Activated T-cell treated with anti-CD3 and anti-CD28 coated beads for 48 hours (primary cell): ENCODE results near the gene ADGRV1.
"Not testable (repeated sequence)": the region's sequence is repeated elsewhere in the genome, so short reads cannot be mapped to it uniquely, and the experiment has no call there.

Experiments
- DNase-seq: peaks from one replicate; pipeline ENCODE4 v3.0.0-alpha.2; 2020; ENCODE audit warnings: low read depth

ADGRV1 gene

GRCh38 chr5:90598293-90598692, 39.7 kb downstream of the ADGRV1 start:
- DNase-seq, result no peak

GRCh38 chr5:90600307-90600706, 41.7 kb downstream of the ADGRV1 start:
- not testable (repeated sequence) for DNase-seq

- DNase-seq, result no peak
Measured at GRCh38 chr5:90601468-90601867, 42.9 kb downstream of the ADGRV1 start.

- DNase-seq, result no peak
Measured at GRCh38 chr5:90602681-90603080, 44.1 kb downstream of the ADGRV1 start.

GRCh38 chr5:90606539-90606938, 47.9 kb downstream of the ADGRV1 start:
- DNase-seq, result no peak

GRCh38 chr5:90612919-90613318, 54.3 kb downstream of the ADGRV1 start:
- no peak for DNase-seq

GRCh38 chr5:90613459-90613858, 54.9 kb downstream of the ADGRV1 start:
- DNase-seq, result no peak

GRCh38 chr5:90613918-90614504, 55.4 kb downstream of the ADGRV1 start:
- no peak for DNase-seq

GRCh38 chr5:90615355-90615754, 56.8 kb downstream of the ADGRV1 start:
- DNase-seq, result no peak

- DNase-seq, result no peak
Measured at GRCh38 chr5:90618071-90618470, 59.5 kb downstream of the ADGRV1 start.

- not testable (repeated sequence) for DNase-seq
Measured at GRCh38 chr5:90619762-90620161, 61.2 kb downstream of the ADGRV1 start.

GRCh38 chr5:90621848-90622247, 63.3 kb downstream of the ADGRV1 start:
- no peak for DNase-seq

GRCh38 chr5:90626493-90626892, 67.9 kb downstream of the ADGRV1 start:
- DNase-seq, result no peak

GRCh38 chr5:90628492-90628891, 69.9 kb downstream of the ADGRV1 start:
- no peak for DNase-seq

GRCh38 chr5:90632791-90633190, 74.2 kb downstream of the ADGRV1 start:
- DNase-seq, result no peak

- DNase-seq, result no peak
Measured at GRCh38 chr5:90636948-90637347, 78.4 kb downstream of the ADGRV1 start.

GRCh38 chr5:90637731-90638130, 79.1 kb downstream of the ADGRV1 start:
- no peak for DNase-seq

GRCh38 chr5:90638878-90639277, 80.3 kb downstream of the ADGRV1 start:
- no peak for DNase-seq

GRCh38 chr5:90640484-90641059, 82.0 kb downstream of the ADGRV1 start:
- no peak for DNase-seq

GRCh38 chr5:90641528-90641927, 82.9 kb downstream of the ADGRV1 start:
- DNase-seq, result no peak

- DNase-seq, result no peak
Measured at GRCh38 chr5:90642706-90643229, 84.2 kb downstream of the ADGRV1 start.

GRCh38 chr5:90644132-90644531, 85.5 kb downstream of the ADGRV1 start:
- DNase-seq, result no peak

- no peak for DNase-seq
Measured at GRCh38 chr5:90645024-90645610, 86.5 kb downstream of the ADGRV1 start.

- no peak for DNase-seq
Measured at GRCh38 chr5:90650767-90651166, 92.2 kb downstream of the ADGRV1 start.
